Right atrium auricular region (tissue), 2 donors: ENCODE measurements around the gene FOXF1. TPM values are rescaled to one million over a fixed set of nuclear protein-coding genes. Genes with fewer than 3 reads are reported as not detected.

Source experiments
- DNase-seq: peaks from one replicate; pipeline ENCODE4 v3.0.0-alpha.2; 2019; ENCODE audit warnings: low spot score
- H3K27ac ChIP-seq, 2 donors: fragments of 200-600 bp; sonication (generic); 1 replicate in 1 of 2; 2 replicates in 1 of 2; pipeline ENCODE4 v1.5.1; 2016 to 2019
- H3K27me3 ChIP-seq, 2 donors: fragments of 200-600 bp; sonication (generic); one replicate each; pipeline versions ENCODE4 v1.5.1 to v1.6.0; 2017 to 2019
- H3K36me3 ChIP-seq: fragments of 200-600 bp; sonication (generic); one replicate; pipeline ENCODE4 v1.5.1; 2016
- H3K4me1 ChIP-seq, 2 donors: fragments of 200-600 bp; sonication (generic); one replicate each; pipeline versions ENCODE4 v1.5.1 to v1.6.0; 2017 to 2019
- H3K4me3 ChIP-seq, 2 donors: fragments of 200-600 bp; sonication (generic); 1 replicate in 1 of 2; 2 replicates in 1 of 2; pipeline ENCODE4 v1.5.1; 2017 to 2019; ENCODE audit warnings: mild to moderate bottlenecking in 1 of 2, moderate library complexity in 1 of 2
- H3K9me3 ChIP-seq, 2 donors: fragments of 200-600 bp; sonication (generic); one replicate each; pipeline ENCODE4 v1.5.1; 2019
- total RNA-seq, 2 donors: library from RNA; depleted of rRNA; stranded (reverse); fragments of >200 nt; gene quantifications; one replicate each; pipeline ENCODE4 v1.1.0, GENCODE V29; 2016
- TF ChIP-seq, protein P1 (sequence below), 2 donors: fragments of 200-600 bp; sonication (generic); IDR thresholded peaks; one replicate each; pipeline ENCODE4 v1.5.1; 2019; ENCODE audit warnings: antibody characterized with exemption in 2 of 2

FOXF1 gene
- total RNA-seq, 2 donors from 2014 or later, result 0.44 TPM; not detected in 1

DNA sequence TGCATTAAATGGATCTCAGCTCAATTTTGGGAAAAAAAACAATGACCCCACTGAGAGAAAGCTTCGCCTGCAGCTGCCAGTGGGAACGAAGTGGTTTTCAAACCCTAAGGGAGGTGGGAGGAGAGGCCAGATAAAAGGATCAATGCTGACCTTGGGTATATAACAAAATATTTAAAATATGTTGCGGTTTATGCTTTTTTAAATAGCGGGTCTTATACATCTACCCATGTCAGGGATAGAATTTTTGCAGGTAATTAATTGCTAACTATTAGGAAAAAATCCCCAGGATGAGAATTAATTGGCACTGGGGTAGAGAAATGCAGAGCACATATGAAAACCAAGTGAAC, 10.9 kb upstream of the FOXF1 start:
- Histone ChIP-seq H3K9me3 (no peaks in the 10 kb centered on the region), H3K4me1 (peaks cover 0 to 25% of the 10 kb centered on the region in 2 donors), H3K4me3 (no peak overlapping the region), H3K36me3 (no peaks in the 10 kb centered on the region), H3K27me3 (peaks cover 54 to 81% of the 10 kb centered on the region in 2 donors), H3K27ac (no peak overlapping the region)
- TF ChIP-seq, protein P1, sequence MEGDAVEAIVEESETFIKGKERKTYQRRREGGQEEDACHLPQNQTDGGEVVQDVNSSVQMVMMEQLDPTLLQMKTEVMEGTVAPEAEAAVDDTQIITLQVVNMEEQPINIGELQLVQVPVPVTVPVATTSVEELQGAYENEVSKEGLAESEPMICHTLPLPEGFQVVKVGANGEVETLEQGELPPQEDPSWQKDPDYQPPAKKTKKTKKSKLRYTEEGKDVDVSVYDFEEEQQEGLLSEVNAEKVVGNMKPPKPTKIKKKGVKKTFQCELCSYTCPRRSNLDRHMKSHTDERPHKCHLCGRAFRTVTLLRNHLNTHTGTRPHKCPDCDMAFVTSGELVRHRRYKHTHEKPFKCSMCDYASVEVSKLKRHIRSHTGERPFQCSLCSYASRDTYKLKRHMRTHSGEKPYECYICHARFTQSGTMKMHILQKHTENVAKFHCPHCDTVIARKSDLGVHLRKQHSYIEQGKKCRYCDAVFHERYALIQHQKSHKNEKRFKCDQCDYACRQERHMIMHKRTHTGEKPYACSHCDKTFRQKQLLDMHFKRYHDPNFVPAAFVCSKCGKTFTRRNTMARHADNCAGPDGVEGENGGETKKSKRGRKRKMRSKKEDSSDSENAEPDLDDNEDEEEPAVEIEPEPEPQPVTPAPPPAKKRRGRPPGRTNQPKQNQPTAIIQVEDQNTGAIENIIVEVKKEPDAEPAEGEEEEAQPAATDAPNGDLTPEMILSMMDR (IDR thresholded peaks at IDR 0.05), result no peak
- no peak for DNase-seq

DNA sequence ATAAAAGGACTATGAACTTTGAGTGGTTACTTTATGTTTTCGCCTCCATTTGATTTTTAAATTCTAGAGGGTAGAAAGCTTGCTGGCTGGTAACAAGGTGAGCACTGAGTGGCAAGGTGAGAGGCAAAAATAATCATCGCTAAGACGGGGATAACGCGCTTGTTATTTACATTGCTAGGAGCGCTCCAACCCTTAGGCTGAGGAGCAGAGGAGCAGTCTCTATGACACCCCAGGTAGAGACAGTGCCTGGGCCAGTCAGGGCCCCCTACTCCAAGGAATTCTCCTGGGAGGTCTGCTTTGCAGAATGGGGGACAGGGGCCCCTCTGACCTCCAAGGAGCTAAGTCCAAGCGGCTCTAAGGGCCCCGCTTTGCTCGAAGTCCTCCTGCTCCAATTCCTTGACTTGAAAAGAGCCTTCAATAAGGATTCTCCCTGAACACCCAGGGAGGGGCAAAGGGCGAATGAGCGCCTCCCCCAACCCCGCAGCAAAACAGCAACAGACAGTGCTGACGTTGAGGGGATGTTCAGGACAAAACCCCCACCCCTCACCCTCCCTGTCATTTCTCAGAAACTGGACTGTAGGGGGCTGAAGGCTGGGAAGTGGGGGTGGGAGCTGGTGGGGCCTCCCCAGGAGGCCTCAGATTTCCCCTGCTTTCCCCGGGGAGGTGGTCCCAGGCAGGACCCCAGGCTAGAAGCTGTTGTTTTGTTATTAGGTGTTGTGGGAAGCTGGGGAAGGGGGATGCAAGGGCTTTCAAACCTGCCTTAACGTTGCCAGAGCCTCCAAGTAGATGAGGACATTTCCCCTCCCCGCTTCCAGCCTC, 10.2 kb upstream of the FOXF1 start:
- DNase-seq, result no peak

DNA sequence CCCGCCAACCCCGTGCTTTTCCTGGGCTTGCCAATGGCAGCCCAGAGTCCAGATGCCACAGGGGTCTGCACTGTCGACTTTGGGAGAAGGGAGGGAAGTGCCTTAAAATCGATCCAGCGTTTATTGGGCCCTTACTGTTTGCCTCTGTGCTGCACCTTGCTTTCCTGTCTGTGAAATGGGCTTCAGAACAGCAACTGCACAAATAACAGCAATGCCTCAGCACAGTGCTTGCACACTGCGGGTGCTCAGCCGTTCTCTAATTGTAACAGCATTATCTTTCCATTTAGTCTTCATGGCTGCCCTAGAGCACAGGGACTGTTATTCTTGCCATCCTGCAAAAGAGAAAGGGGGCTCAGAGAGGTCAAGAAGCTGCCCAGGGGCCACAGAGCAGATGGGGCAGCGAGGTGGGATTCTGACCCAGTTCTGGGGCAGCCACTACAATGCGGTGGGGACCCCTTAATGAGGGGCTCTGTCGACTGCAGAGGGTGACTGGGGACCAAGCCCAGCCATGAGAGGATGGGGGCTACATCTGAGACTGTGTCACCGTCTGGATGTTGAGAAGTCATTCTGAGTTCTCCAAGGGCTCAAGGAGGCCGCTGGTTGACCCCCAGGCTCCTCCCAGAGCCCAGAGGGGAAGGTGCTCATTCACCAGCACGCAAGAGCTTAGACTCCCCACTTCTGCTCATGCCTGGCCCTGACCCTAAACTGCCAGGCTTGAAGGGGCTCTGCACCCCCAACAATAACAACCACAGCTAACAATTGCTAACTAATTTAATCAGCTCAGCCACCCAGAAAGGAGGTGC, 9.4 kb upstream of the FOXF1 start:
- Histone ChIP-seq H3K27ac (no peak overlapping the region), H3K36me3 (no peaks in the 10 kb centered on the region), H3K4me3 (no peak overlapping the region), H3K4me1 (peaks cover 0 to 38% of the 10 kb centered on the region in 2 donors), H3K9me3 (no peaks in the 10 kb centered on the region), H3K27me3 (peaks cover 57 to 76% of the 10 kb centered on the region in 2 donors)
- TF ChIP-seq, protein P1 (IDR thresholded peaks at IDR 0.05), result no peak
- DNase-seq, result no peak

More for the DNA sequence above, 10.2 kb upstream of the FOXF1 start:
- Histone ChIP-seq H3K27ac (no peak overlapping the region), H3K27me3 (peaks cover 57 to 78% of the 10 kb centered on the region in 2 donors), H3K36me3 (no peaks in the 10 kb centered on the region), H3K4me3 (no peak overlapping the region), H3K4me1 (peaks cover 0 to 30% of the 10 kb centered on the region in 2 donors), H3K9me3 (no peaks in the 10 kb centered on the region)
- TF ChIP-seq, protein P1 (IDR thresholded peaks at IDR 0.05), result no peak

DNA sequence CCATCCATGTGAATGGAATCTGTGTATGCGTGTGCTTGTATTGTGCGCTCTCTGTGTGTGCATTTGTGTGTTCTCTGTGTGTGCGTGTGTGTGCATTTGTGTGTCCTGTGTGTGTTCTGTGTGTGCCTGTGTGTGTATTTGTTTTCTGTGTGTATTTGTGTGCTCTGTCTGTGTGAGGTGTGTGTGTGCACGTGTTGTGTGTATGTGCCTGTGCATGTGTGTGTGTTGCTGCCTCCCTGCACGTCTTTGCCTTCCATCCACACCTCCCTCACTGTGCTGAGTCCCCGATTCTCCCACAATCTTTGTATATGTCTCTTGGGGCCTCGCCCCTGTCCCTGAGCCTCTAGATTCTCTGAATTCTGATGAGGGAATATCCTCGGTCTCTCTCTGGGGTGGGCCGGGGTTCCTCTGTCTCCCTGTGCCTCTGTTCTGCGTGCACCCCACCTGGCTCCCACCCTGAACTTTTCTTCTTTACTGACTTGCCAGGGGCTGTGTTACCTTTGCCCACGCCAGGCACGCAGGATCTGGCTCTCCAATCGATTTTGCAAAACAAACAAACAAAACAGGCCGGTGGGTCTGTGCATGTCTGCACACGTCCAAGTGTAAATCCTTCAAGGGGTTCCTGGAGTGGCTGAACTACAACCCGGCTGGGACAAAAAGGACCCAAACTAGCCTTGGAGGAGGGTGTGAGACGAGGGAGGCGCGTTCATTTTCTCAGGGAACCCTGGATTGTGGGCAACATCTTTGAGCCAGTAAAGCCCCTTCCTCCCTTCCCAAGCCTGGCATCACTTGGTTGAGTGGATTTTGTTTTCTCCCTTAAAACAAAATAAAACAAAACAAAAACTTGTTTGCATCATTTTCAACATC, 8.1 kb upstream of the FOXF1 start:
- Histone ChIP-seq H3K27me3 (peaks cover 58 to 74% of the 10 kb centered on the region in 2 donors), H3K4me1 (peaks cover 0 to 33% of the 10 kb centered on the region in 2 donors)
- TF ChIP-seq, protein P1 (IDR thresholded peaks at IDR 0.05), result no peak

More for the DNA sequence above, 8.1 kb upstream of the FOXF1 start:
- no peak overlapping the region for H3K27ac ChIP-seq
- no peaks in the 10 kb centered on the region for H3K9me3 ChIP-seq
- H3K36me3 ChIP-seq, result no peaks in the 10 kb centered on the region
- no peak overlapping the region for H3K4me3 ChIP-seq
- DNase-seq, result no peak
